ENCODE results near the gene ACTMAP.
A peak's percentile ranks its signal among the peaks of the same experiment; 100 is the strongest.

The ACTMAP gene

DNA sequence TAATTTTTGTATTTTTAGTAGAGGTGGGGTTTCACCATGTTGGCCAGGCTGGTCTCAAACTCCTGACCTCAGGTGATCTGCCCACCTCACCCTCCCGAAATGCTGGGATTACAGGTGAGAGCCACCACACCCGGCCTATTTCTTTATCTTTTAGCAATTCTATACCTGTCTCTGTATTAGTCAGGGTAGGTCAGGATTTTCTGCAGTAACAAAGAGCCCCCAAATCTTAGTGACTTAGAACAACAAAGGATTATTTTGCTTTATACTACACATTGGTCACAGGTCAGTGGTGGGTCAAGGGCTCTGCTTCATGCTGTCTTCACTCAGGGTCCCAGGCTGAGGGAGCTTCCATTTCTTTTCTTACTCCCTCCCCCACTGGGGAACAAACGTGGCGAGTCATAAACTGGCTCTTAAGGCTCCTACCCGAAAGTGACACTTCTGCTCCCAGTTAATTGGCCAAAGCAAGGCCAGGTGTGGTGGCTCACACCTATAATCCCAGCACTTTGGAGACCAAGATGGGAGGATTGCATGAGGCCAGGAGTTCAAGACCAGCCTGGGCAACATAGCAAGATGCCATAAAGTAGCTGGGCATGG is 26.5 kb downstream of the ACTMAP start:
- H3K9me3 ChIP-seq (ENCODE audit: control insufficient read depth, low read depth, low read length), result no peaks in the 10 kb centered on the region

DNA sequence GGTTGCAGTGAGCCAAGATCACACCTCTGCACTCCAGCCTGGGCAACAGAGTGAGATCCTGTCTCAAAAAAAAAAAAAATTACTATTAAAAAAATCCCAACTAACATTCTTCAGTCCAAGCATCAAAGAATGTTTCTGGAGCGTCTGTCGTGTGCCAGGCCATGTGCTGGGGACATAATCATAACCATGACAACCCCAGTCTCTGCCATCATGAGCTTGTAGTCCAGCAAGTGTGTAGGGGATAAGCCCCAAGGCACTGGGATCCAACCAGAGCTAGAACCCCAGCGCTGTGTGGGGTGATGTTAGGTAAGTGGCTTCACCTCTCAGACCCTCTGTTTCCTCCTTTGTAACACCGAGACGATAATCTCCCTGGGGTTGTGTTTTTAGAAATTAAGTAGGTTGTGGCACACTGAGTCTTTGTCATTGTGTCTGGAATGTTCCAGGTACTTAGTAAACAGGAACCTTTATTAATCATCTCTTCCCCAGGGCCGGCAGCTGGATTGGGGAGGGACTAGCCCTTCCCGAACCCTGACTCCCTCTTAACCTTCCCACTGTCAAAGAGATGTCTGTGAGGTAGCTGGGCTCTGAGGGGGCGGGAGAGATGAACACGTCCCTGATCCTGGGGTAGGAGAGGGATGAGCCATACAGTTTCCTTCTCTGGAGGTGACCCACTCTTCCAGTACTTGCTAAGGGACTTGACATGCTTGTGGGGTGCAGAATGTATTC is 28.2 kb downstream of the ACTMAP start:
- no peaks in the 10 kb centered on the region for H3K27me3 ChIP-seq (ENCODE audit: control insufficient read depth, insufficient read depth, low read length)
- H3K36me3 ChIP-seq (ENCODE audit: control insufficient read depth, low read depth, low read length), result peaks cover 10% of the 10 kb centered on the region
- peaks cover 9% of the 10 kb centered on the region for H3K4me1 ChIP-seq (ENCODE audit: control insufficient read depth, low read depth, low read length)
- no peak overlapping the region for H3K9ac ChIP-seq (ENCODE audit: low read length)
- no peak overlapping the region for H3K4me3 ChIP-seq (ENCODE audit: low read length)
- no peak overlapping the region for H3K27ac ChIP-seq (ENCODE audit: low read length)
- H3K9me3 ChIP-seq (ENCODE audit: control insufficient read depth, low read depth, low read length), result no peaks in the 10 kb centered on the region

More for the DNA sequence above, 26.5 kb downstream of the ACTMAP start:
- Histone ChIP-seq H3K36me3 (ENCODE audit: control insufficient read depth, low read depth, low read length) (peaks cover 10% of the 10 kb centered on the region), H3K27ac (ENCODE audit: low read length) (no peak overlapping the region), H3K4me3 (ENCODE audit: low read length) (no peak overlapping the region), H3K9ac (ENCODE audit: low read length) (no peak overlapping the region), H3K4me1 (ENCODE audit: control insufficient read depth, low read depth, low read length) (peaks cover 2% of the 10 kb centered on the region), H3K27me3 (ENCODE audit: control insufficient read depth, insufficient read depth, low read length) (no peaks in the 10 kb centered on the region)

DNA sequence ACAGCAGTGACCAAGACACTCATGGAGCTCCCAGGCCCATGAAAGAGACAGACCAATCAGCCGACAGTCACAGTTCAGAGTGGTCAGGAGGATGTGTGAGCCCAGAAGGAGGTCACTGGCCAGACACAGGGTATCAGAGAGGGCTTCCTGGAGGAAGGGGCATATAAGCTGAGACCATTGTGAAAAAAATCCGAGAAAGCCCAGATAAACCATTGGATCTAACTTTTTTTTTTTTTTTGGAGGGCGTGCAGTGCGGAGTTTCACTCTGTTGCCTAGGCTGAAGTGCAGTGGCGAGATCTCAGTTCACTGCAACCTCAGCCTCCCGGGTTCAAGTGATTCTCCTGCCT is 29.2 kb downstream of the ACTMAP start:
- H3K27me3 ChIP-seq (ENCODE audit: control insufficient read depth, insufficient read depth, low read length), result no peaks in the 10 kb centered on the region
- H3K27ac ChIP-seq (ENCODE audit: low read length), result no peak overlapping the region
- H3K4me1 ChIP-seq (ENCODE audit: control insufficient read depth, low read depth, low read length), result peaks cover 10% of the 10 kb centered on the region
- no peaks in the 10 kb centered on the region for H3K9me3 ChIP-seq (ENCODE audit: control insufficient read depth, low read depth, low read length)
- H3K4me3 ChIP-seq (ENCODE audit: low read length), result no peak overlapping the region
- peaks cover 10% of the 10 kb centered on the region for H3K36me3 ChIP-seq (ENCODE audit: control insufficient read depth, low read depth, low read length)
- H3K9ac ChIP-seq (ENCODE audit: low read length), result no peak overlapping the region

DNA sequence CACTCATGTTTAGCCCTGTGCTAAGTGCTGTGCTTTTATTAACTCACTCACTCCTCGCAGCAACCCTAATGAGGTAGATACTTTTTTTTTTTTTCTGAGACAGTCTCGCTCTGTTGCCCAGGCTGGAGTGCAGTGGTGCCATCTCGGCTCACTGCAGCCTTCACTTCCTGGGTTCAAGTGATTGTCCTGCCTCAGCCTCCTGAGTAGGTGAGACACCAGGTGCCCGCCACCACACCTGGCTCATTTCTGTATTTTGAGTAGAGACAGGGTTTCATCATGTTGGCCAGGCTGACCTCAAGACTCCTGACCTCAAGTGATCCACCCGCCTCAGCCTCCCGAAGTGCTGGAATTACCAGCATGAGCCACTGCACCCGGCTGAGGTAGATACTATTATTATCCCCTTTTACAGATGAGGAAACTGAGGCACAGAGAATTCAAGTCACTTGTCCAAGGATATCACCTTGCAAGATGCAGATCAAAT is 30.8 kb downstream of the ACTMAP start:
- H3K4me1 ChIP-seq (ENCODE audit: control insufficient read depth, low read depth, low read length), result peaks cover 21% of the 10 kb centered on the region
- no peak overlapping the region for H3K9ac ChIP-seq (ENCODE audit: low read length)
- no peaks in the 10 kb centered on the region for H3K9me3 ChIP-seq (ENCODE audit: control insufficient read depth, low read depth, low read length)
- no peaks in the 10 kb centered on the region for H3K27me3 ChIP-seq (ENCODE audit: control insufficient read depth, insufficient read depth, low read length)
- H3K27ac ChIP-seq (ENCODE audit: low read length), result no peak overlapping the region
- H3K36me3 ChIP-seq (ENCODE audit: control insufficient read depth, low read depth, low read length), result peaks cover 10% of the 10 kb centered on the region
- H3K4me3 ChIP-seq (ENCODE audit: low read length), result no peak overlapping the region

DNA sequence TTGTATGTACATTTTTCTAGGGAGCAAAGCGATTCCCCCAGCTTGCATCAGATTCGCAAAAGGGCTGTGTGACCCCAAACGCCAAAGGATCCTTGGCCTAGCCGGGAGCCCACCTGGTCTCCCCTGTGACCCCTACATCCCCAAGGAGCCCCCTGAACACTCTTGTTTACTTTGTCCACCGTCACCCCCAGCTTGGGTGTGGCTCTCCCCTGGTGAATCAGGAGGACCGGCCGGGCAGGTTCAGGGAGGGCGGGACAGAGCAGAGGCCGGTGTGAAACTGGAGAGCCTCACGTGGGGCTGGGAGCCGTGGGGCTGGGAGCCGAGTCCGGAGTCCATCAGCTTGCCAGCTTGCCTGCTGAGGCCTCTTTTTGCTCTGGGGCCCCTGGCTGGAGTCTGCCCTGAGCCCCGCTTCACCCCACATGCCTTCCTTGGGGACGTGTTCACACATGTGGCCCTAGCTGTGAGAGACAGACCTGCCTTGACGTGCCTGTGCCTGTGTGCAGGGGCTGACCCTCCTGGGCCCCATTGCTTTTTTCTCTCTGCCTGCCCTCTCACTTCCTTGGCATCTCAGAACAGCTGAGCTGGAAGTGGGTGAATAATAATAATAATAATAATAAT is 31.4 kb downstream of the ACTMAP start:
- Histone ChIP-seq H3K27me3 (ENCODE audit: control insufficient read depth, insufficient read depth, low read length) (no peaks in the 10 kb centered on the region), H3K27ac (ENCODE audit: low read length) (no peak overlapping the region), H3K9me3 (ENCODE audit: control insufficient read depth, low read depth, low read length) (no peaks in the 10 kb centered on the region), H3K36me3 (ENCODE audit: control insufficient read depth, low read depth, low read length) (peaks cover 6% of the 10 kb centered on the region), H3K9ac (ENCODE audit: low read length) (peak overlapping the region; percentile 37), H3K4me3 (ENCODE audit: low read length) (peak overlapping the region; percentile 73), H3K4me1 (ENCODE audit: control insufficient read depth, low read depth, low read length) (peaks cover 25% of the 10 kb centered on the region)

DNA sequence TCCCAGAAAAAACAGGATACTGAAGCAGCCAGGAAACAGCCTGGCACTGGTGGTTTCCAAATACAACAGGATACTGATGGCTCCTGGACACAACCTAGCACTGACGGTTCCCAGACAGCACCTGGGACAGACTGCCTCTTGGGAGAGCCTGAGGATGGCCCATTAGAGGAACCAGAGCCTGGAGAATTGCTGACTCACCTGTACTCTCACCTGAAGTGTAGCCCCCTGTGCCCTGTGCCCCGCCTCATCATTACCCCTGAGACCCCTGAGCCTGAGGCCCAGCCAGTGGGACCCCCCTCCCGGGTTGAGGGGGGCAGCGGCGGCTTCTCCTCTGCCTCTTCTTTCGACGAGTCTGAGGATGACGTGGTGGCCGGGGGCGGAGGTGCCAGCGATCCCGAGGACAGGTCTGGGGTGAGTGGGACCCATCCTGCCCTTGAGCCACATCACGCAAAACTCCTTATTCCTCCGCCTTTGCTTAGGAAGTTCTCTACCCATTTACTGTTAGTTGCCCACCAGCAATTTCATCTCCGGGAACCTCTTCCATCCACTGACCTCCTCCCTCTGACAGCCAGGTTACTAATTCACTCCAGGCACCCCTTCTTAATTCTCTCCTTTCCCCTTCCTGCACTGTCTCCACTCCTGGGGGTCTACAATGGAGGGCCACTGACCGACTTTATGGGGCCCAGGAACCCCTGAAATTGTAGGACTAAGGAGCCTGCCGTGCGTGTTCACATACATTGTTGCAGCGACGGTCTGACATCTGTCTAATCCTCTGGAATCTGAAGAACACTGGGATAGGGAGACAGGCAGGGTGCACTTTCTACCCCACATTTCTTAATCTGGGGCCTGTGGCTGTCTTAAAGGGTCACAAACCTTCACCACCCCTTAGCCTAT is 32.1 kb downstream of the ACTMAP start:
- Histone ChIP-seq H3K27me3 (ENCODE audit: control insufficient read depth, insufficient read depth, low read length) (no peaks in the 10 kb centered on the region), H3K36me3 (ENCODE audit: control insufficient read depth, low read depth, low read length) (peaks cover 6% of the 10 kb centered on the region), H3K9me3 (ENCODE audit: control insufficient read depth, low read depth, low read length) (no peaks in the 10 kb centered on the region), H3K9ac (ENCODE audit: low read length) (peak overlapping the region; percentile 68), H3K4me3 (ENCODE audit: low read length) (peak overlapping the region; percentile 73), H3K4me1 (ENCODE audit: control insufficient read depth, low read depth, low read length) (peaks cover 25% of the 10 kb centered on the region), H3K27ac (ENCODE audit: low read length) (no peak overlapping the region)

DNA sequence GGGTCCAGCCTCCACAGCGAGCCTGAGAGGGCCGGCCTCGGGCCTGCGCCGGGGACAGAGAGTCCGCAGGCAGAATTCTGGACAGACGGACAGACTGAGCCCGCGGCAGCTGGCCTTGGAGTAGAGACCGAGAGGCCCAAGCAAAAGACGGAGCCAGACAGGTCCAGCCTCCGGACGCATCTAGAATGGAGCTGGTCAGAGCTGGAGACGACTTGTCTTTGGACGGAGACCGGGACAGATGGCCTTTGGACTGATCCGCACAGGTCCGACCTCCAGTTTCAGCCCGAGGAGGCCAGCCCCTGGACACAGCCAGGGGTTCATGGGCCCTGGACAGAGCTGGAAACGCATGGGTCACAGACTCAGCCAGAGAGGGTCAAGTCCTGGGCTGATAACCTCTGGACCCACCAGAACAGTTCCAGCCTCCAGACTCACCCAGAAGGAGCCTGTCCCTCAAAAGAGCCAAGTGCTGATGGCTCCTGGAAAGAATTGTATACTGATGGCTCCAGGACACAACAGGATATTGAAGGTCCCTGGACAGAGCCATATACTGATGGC is 32.9 kb downstream of the ACTMAP start:
- Histone ChIP-seq H3K27me3 (ENCODE audit: control insufficient read depth, insufficient read depth, low read length) (no peaks in the 10 kb centered on the region), H3K9ac (ENCODE audit: low read length) (peak overlapping the region; percentile 68), H3K36me3 (ENCODE audit: control insufficient read depth, low read depth, low read length) (peaks cover 8% of the 10 kb centered on the region), H3K27ac (ENCODE audit: low read length) (no peak overlapping the region), H3K9me3 (ENCODE audit: control insufficient read depth, low read depth, low read length) (no peaks in the 10 kb centered on the region), H3K4me1 (ENCODE audit: control insufficient read depth, low read depth, low read length) (peaks cover 25% of the 10 kb centered on the region), H3K4me3 (ENCODE audit: low read length) (peak overlapping the region; percentile 73)

DNA sequence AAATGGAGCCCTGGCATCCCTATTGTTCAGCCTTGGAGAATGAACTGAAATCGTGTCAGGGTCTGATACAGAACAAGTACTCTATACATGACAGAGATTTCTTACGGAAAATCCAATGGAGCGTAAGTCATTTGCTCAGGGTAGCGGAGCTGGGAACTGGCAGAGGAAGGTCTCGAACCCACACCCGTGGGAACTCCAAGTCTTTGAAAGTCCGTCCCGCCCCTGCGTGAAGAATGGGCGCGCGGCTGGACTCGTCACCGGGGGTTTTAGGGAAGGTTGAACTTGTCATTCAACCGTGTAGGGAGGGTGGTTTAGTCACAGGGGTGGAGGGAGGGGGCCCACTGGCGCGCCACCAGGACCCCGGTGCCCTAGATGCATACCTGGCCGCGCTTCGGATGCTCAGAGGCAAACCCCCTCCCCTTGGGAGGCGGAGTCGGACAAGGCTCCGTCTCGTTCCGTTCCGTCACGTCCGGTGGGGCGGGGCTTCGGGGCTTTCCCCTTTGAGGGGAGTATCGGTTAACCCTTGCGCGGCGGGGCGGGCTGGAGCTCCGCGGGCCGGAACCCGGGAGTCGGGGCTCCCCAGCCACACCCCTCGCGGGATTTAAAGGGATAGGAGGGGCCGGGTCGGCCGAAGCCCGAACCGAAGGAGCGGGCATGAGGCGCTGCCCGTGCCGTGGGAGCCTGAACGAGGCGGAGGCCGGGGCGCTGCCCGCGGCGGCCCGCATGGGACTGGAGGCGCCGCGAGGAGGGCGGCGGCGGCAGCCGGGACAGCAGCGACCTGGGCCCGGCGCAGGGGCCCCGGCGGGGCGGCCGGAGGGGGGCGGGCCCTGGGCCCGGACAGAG is 33.6 kb downstream of the ACTMAP start, which contains the start of the genes COQ8B and ITPKC:
COQ8B (minus strand) TSS at position 405 of the 843 bp plus-strand sequence. CDS start 2,254 bp downstream, outside the sequence.
ITPKC (plus strand) TSS at position 631 of the 843 bp plus-strand sequence; CDS start at position 655, 24 bp downstream.
- H3K9me3 ChIP-seq (ENCODE audit: control insufficient read depth, low read depth, low read length), result no peaks in the 10 kb centered on the region
- peaks cover 25% of the 10 kb centered on the region for H3K4me1 ChIP-seq (ENCODE audit: control insufficient read depth, low read depth, low read length)
- peaks cover 5% of the 10 kb centered on the region for H3K36me3 ChIP-seq (ENCODE audit: control insufficient read depth, low read depth, low read length)
- H3K27ac ChIP-seq (ENCODE audit: low read length), result peak within 1 kb of the TSS; percentile 65
- peak within 1 kb of the TSS; percentile 73 for H3K4me3 ChIP-seq (ENCODE audit: low read length)
- no peaks in the 10 kb centered on the region for H3K27me3 ChIP-seq (ENCODE audit: control insufficient read depth, insufficient read depth, low read length)
- peak within 1 kb of the TSS; percentile 68 for H3K9ac ChIP-seq (ENCODE audit: low read length)

DNA sequence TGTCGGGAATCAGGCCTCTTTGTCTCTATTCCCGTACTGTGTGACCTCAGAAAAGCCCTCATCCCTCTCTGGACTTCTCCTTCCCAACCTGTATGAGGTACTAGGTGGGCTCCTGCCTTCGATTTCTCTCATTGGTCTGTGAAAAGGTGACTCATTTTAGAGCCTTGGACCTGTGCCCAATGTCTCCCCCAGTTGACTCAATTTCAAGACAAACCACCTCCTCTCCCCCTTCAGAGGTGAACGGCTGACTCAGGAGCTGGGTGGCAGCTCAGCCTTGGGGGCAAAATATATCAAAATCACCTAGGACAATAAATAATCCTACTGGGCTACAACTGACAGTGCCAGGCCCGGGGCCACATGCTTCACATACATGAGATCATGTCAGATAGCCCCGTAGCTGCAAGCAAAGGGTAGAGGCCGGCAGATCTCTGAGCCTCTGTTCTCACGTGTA is 34.2 kb downstream of the ACTMAP start:
- Histone ChIP-seq H3K27ac (ENCODE audit: low read length) (peak overlapping the region; percentile 65), H3K36me3 (ENCODE audit: control insufficient read depth, low read depth, low read length) (peaks cover 12% of the 10 kb centered on the region), H3K9me3 (ENCODE audit: control insufficient read depth, low read depth, low read length) (no peaks in the 10 kb centered on the region), H3K4me3 (ENCODE audit: low read length) (peak overlapping the region; percentile 73), H3K9ac (ENCODE audit: low read length) (peak overlapping the region; percentile 68), H3K27me3 (ENCODE audit: control insufficient read depth, insufficient read depth, low read length) (no peaks in the 10 kb centered on the region), H3K4me1 (ENCODE audit: control insufficient read depth, low read depth, low read length) (peaks cover 25% of the 10 kb centered on the region)
